ENCODE measurements around the gene TNFRSF11A. TPM values are rescaled to one million over a fixed set of nuclear protein-coding genes. Genes with fewer than 3 reads are reported as not detected.

Gene TNFRSF11A
- total RNA-seq, 1 donor from 2014 or later: 0.42 TPM

GRCh38 chr18:62435435-62436031, 110.4 kb downstream of the TNFRSF11A start:
- no peak for DNase-seq (ENCODE audit: low read depth)
- no peaks in the 10 kb centered on the region for H3K36me3 ChIP-seq (ENCODE audit: control insufficient read depth, insufficient read depth, low read length)
- H3K4me3 ChIP-seq (ENCODE audit: low read depth, low read length): no peak overlapping the region
- TF ChIP-seq, protein P1, sequence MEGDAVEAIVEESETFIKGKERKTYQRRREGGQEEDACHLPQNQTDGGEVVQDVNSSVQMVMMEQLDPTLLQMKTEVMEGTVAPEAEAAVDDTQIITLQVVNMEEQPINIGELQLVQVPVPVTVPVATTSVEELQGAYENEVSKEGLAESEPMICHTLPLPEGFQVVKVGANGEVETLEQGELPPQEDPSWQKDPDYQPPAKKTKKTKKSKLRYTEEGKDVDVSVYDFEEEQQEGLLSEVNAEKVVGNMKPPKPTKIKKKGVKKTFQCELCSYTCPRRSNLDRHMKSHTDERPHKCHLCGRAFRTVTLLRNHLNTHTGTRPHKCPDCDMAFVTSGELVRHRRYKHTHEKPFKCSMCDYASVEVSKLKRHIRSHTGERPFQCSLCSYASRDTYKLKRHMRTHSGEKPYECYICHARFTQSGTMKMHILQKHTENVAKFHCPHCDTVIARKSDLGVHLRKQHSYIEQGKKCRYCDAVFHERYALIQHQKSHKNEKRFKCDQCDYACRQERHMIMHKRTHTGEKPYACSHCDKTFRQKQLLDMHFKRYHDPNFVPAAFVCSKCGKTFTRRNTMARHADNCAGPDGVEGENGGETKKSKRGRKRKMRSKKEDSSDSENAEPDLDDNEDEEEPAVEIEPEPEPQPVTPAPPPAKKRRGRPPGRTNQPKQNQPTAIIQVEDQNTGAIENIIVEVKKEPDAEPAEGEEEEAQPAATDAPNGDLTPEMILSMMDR (IDR thresholded peaks at IDR 0.05; ENCODE audit: insufficient read depth, low read length, poor library complexity, severe bottlenecking): no peak
- no peaks in the 10 kb centered on the region for H3K27me3 ChIP-seq (ENCODE audit: control insufficient read depth, insufficient read depth, low read length)

GRCh38 chr18:62436636-62437234, 111.6 kb downstream of the TNFRSF11A start:
- no peak for DNase-seq (ENCODE audit: low read depth)
- Histone ChIP-seq H3K36me3 (ENCODE audit: control insufficient read depth, insufficient read depth, low read length) (no peaks in the 10 kb centered on the region), H3K4me3 (ENCODE audit: low read depth, low read length) (no peak overlapping the region), H3K27me3 (ENCODE audit: control insufficient read depth, insufficient read depth, low read length) (no peaks in the 10 kb centered on the region)
- TF ChIP-seq, protein P1 (IDR thresholded peaks at IDR 0.05; ENCODE audit: insufficient read depth, low read length, poor library complexity, severe bottlenecking): no peak

GRCh38 chr18:62437235-62438017, 112.3 kb downstream of the TNFRSF11A start:
- DNase-seq (ENCODE audit: low read depth): no peak
- TF ChIP-seq, protein P1 (IDR thresholded peaks at IDR 0.05; ENCODE audit: insufficient read depth, low read length, poor library complexity, severe bottlenecking): no peak
- no peaks in the 10 kb centered on the region for H3K27me3 ChIP-seq (ENCODE audit: control insufficient read depth, insufficient read depth, low read length)
- H3K36me3 ChIP-seq (ENCODE audit: control insufficient read depth, insufficient read depth, low read length): no peaks in the 10 kb centered on the region
- no peak overlapping the region for H3K4me3 ChIP-seq (ENCODE audit: low read depth, low read length)

GRCh38 chr18:62438018-62438329, 112.9 kb downstream of the TNFRSF11A start:
- TF ChIP-seq, protein P1 (IDR thresholded peaks at IDR 0.05; ENCODE audit: insufficient read depth, low read length, poor library complexity, severe bottlenecking): no peak
- DNase-seq (ENCODE audit: low read depth): no peak
- no peak overlapping the region for H3K4me3 ChIP-seq (ENCODE audit: low read depth, low read length)

GRCh38 chr18:62438402-62438801, 113.3 kb downstream of the TNFRSF11A start:
- H3K36me3 ChIP-seq (ENCODE audit: control insufficient read depth, insufficient read depth, low read length): no peaks in the 10 kb centered on the region
- no peak for DNase-seq (ENCODE audit: low read depth)
- no peak overlapping the region for H3K4me3 ChIP-seq (ENCODE audit: low read depth, low read length)
- no peaks in the 10 kb centered on the region for H3K27me3 ChIP-seq (ENCODE audit: control insufficient read depth, insufficient read depth, low read length)
- TF ChIP-seq, protein P1 (IDR thresholded peaks at IDR 0.05; ENCODE audit: insufficient read depth, low read length, poor library complexity, severe bottlenecking): no peak

More at GRCh38 chr18:62438018-62438329, 112.9 kb downstream of the TNFRSF11A start:
- no peaks in the 10 kb centered on the region for H3K27me3 ChIP-seq (ENCODE audit: control insufficient read depth, insufficient read depth, low read length)
- no peaks in the 10 kb centered on the region for H3K36me3 ChIP-seq (ENCODE audit: control insufficient read depth, insufficient read depth, low read length)
